Measurements from ENCODE around the gene SPATA46. TPM values are rescaled to one million over a fixed set of nuclear protein-coding genes. Genes with fewer than 3 reads are reported as not detected.

Gene SPATA46
- total and polyA plus RNA-seq, 9 of the 15 experiments (the other 6 are each of a cell fraction or from before 2014, with no cell fraction given) = 0.04 to 0.11 TPM; not detected in 7

DNA sequence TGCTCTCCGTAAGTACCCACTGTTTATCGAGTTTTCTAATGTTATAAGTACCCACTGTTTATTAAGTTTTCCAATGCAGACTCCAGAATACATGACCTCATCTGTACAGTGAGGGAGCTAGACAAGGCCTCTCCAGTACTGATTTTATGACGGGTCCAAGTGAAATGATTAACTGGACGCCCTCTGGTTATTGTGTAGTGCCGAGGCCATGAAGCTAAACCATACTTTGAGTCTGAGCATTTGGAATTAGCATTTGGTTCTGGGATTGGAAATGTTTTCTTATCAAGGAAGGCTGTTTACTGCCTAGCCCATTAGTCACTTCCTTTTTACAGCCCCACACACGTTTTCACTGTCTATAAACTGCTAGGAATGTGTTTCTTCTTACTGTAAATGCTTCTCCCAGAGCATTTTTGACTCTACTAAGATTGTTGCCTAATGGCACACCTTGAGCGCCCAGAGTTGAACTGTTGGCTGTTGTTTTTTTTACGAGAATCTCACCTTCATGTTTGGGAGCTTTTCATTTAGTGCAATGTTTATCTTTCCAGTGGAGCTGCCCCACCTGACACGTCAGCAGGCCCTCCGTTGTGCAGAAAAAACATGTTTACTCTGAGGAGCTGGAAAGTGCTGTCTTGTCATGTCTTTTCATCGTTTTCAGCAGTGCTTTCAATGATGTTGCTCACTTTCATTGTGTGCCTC, 26.9 kb downstream of the SPATA46 start (continued):
- TF ChIP-seq TOE1 (IDR thresholded peaks at IDR 0.05; ENCODE audit: borderline replicate concordance) (no peak), TOE1 (CRISPR knock-in tag; IDR thresholded peaks at IDR 0.05; ENCODE audit: borderline replicate concordance, low read depth) (no peak), PHB (CRISPR knock-in tag; IDR thresholded peaks at IDR 0.05) (no peak), NFIX (CRISPR knock-in tag; IDR thresholded peaks at IDR 0.05; ENCODE audit: low read depth) (no peak), CREM (IDR thresholded peaks at IDR 0.05; ENCODE audit: low read depth) (peak; percentile 70), HEY1 (CRISPR knock-in tag; IDR thresholded peaks at IDR 0.05; ENCODE audit: borderline replicate concordance) (no peak), ZKSCAN1 (IDR thresholded peaks at IDR 0.05; ENCODE audit: low read depth, low read length) (no peak), MEF2A (IDR thresholded peaks at IDR 0.05; ENCODE audit: control insufficient read depth, low read depth, low read length) (no peak), EP400 (IDR thresholded peaks at IDR 0.05) (peak; percentile 49), KAT7 (CRISPR knock-in tag; IDR thresholded peaks at IDR 0.05; ENCODE audit: borderline replicate concordance) (no peak), CEBPG (CRISPR knock-in tag; IDR thresholded peaks at IDR 0.05) (no peak), CEBPG (tag; conservative IDR thresholded peaks at IDR 0.05 in 1 of 2, IDR thresholded peaks at IDR 0.05 in 1 of 2) (peak in 1 of 2 experiments; percentile 35; a peak in 1 of 4 replicates), MXI1 (IDR thresholded peaks at IDR 0.05; ENCODE audit: low read depth, low read length) (no peak), ZSCAN32 (CRISPR knock-in tag; IDR thresholded peaks at IDR 0.05) (no peak), XRCC5 (IDR thresholded peaks at IDR 0.05; ENCODE audit: low read depth, low read length) (no peak), HDAC3 (IDR thresholded peaks at IDR 0.05; ENCODE audit: borderline replicate concordance, partially characterized antibody) (no peak), SAP30 (IDR thresholded peaks at IDR 0.05; ENCODE audit: borderline replicate concordance, insufficient read depth, low read depth, low read length, poor library complexity, severe bottlenecking) (no peak), EHMT2 (IDR thresholded peaks at IDR 0.05) (no peak), FOXA3 (CRISPR knock-in tag; conservative IDR thresholded peaks at IDR 0.05 in 1 of 2, IDR thresholded peaks at IDR 0.05 in 1 of 2) (peak in 1 of 2 experiments; percentile 90), TEAD4 (IDR thresholded peaks at IDR 0.05; ENCODE audit: low read length) (no peak), TEAD4 (CRISPR knock-in tag; IDR thresholded peaks at IDR 0.05; ENCODE audit: borderline replicate concordance) (no peak)
- TF ChIP-seq, protein P1, sequence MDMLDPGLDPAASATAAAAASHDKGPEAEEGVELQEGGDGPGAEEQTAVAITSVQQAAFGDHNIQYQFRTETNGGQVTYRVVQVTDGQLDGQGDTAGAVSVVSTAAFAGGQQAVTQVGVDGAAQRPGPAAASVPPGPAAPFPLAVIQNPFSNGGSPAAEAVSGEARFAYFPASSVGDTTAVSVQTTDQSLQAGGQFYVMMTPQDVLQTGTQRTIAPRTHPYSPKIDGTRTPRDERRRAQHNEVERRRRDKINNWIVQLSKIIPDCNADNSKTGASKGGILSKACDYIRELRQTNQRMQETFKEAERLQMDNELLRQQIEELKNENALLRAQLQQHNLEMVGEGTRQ (CRISPR knock-in tag; IDR thresholded peaks at IDR 0.05) = no peak
- TF ChIP-seq, protein P2, sequence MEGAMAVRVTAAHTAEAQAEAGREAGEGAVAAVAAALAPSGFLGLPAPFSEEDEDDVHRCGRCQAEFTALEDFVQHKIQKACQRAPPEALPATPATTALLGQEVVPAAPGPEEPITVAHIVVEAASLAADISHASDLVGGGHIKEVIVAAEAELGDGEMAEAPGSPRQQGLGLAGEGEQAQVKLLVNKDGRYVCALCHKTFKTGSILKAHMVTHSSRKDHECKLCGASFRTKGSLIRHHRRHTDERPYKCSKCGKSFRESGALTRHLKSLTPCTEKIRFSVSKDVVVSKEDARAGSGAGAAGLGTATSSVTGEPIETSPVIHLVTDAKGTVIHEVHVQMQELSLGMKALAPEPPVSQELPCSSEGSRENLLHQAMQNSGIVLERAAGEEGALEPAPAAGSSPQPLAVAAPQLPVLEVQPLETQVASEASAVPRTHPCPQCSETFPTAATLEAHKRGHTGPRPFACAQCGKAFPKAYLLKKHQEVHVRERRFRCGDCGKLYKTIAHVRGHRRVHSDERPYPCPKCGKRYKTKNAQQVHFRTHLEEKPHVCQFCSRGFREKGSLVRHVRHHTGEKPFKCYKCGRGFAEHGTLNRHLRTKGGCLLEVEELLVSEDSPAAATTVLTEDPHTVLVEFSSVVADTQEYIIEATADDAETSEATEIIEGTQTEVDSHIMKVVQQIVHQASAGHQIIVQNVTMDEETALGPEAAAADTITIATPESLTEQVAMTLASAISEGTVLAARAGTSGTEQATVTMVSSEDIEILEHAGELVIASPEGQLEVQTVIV (CRISPR knock-in tag; IDR thresholded peaks at IDR 0.05; ENCODE audit: borderline replicate concordance) = no peak
- TF ChIP-seq, protein P3, sequence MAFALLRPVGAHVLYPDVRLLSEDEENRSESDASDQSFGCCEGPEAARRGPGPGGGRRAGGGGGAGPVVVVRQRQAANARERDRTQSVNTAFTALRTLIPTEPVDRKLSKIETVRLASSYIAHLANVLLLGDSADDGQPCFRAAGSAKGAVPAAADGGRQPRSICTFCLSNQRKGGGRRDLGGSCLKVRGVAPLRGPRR (CRISPR knock-in tag; IDR thresholded peaks at IDR 0.05) = no peak
- TF ChIP-seq, protein P4, sequence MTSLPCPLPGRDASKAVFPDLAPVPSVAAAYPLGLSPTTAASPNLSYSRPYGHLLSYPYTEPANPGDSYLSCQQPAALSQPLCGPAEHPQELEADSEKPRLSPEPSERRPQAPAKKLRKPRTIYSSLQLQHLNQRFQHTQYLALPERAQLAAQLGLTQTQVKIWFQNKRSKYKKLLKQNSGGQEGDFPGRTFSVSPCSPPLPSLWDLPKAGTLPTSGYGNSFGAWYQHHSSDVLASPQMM (CRISPR knock-in tag; IDR thresholded peaks at IDR 0.05) = no peak
